Colon (tissue), 2 donors: ENCODE data around the gene TNFAIP6.
"Not testable (repeated sequence)": the region's sequence is repeated elsewhere in the genome, so short reads cannot be mapped to it uniquely, and the experiment has no call there.

Experiments used
- FAIRE-seq: peaks from 2 replicates; lab custom pipeline; 2012; peaks lifted over from hg19 to GRCh38; lab: Jason Lieb, UNC
- donor health status: control.
- donor health status: control.

Gene TNFAIP6, protein sequence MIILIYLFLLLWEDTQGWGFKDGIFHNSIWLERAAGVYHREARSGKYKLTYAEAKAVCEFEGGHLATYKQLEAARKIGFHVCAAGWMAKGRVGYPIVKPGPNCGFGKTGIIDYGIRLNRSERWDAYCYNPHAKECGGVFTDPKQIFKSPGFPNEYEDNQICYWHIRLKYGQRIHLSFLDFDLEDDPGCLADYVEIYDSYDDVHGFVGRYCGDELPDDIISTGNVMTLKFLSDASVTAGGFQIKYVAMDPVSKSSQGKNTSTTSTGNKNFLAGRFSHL

GRCh38 chr2:151357359-151357758 is at the start of gene TNFAIP6:
Gene TNFAIP6 (plus strand): TSS chr2:151357592. CDS start chr2:151357667, 75 bp downstream.
- no peak for FAIRE-seq

- FAIRE-seq, result not testable (repeated sequence)
Observed at GRCh38 chr2:151310313-151310712, 47.1 kb upstream of the TNFAIP6 start.

DNA sequence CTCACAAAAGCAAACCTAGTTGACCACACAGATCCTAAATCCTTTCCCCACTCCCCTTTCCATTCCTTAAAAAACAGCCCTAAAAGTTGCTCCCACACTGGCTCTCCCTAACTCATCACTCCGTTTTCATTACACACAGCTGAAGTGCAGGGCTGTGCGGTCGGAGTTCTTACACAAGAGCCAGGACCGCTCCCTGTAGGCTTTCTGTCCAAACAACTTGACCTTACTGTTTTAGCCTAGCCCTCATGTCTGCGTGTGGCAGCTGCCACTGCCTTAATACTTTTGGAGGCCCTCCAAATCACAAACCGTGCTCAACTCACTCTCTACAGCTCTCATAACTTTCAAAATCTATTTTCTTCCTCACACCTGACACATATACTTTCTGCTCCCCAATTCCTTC is 45.0 kb upstream of the TNFAIP6 start:
- not testable (repeated sequence) for FAIRE-seq

GRCh38 chr2:151315381-151315903 is 42.0 kb upstream of the TNFAIP6 start:
- FAIRE-seq, result no peak

- FAIRE-seq, result no peak
Observed at GRCh38 chr2:151325581-151326095, 31.8 kb upstream of the TNFAIP6 start.

GRCh38 chr2:151326554-151326953 is 30.8 kb upstream of the TNFAIP6 start:
- peak; percentile 57 for FAIRE-seq

GRCh38 chr2:151329998-151330397 is 27.4 kb upstream of the TNFAIP6 start:
- no peak for FAIRE-seq

DNA sequence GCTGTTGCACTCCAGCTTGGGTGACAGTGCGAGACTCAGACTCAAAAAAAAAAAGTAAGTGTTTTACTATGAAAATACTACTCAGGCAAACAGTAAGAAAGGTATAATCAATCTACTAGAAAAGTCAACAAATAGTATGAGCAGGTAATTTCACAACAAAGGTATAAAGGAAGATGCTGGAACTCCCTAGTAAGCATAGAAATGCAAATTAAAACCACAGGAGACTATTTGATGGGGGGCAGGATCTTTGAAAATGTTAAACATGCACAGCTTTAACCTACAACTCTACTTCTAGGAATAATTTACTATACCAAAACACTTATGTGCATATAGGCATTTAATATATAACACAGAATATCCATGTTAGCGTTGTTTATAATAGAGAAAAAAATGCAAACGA is 24.3 kb upstream of the TNFAIP6 start:
- FAIRE-seq, result no peak

DNA sequence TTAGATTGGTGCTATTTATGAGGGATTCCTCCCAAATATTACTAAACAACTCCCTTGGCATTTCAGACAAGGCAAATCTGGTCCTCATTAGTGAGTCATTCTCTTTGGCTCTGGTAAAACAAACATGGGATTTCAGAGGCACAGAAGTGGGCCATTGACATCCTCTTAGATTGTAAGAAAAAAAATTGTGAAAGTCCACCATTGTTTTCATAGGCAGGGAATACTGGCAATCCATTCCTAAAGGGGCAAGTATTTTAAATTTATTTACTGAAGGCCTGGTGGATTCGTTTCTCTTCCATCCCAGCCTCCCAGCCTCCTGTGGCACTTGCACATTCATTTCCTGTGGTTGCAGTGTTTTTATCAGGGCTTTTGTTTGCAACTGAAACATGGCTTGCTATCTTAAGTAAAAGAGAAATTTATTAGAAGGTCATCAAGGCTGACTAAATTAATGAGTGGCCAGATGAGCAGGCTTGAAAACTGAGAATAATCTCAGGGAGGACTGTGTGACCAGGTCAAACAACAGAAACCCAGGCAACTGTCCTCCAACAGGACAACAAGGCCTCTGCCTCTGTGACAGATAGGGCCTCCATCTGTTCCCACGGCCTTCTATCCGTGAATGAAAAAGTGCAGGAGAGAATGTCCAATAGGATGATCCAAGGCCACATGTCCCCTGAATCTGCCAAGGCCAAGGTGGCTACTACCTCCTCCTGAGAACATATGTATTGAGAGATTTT is 23.1 kb upstream of the TNFAIP6 start:
- FAIRE-seq, result no peak

GRCh38 chr2:151336863-151337371 is 20.5 kb upstream of the TNFAIP6 start:
- no peak for FAIRE-seq

DNA sequence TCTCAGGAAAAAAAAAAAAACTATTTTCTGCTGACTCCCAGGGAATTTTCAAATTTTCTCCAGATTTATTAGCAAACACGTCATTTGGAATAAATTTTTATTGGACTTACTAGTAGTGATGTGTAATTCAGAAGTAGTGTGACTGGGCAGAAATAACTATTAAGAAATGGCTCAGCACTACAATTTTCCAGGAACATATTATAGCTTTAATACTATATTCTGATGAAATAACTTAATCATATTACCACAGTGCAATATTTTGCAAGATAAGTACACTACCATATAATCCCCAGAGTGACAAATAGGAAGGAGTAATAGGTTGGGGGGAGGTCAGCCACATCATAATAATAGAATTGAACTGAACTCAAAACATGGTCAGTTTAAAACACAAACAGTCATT is 19.7 kb upstream of the TNFAIP6 start:
- no peak for FAIRE-seq

DNA sequence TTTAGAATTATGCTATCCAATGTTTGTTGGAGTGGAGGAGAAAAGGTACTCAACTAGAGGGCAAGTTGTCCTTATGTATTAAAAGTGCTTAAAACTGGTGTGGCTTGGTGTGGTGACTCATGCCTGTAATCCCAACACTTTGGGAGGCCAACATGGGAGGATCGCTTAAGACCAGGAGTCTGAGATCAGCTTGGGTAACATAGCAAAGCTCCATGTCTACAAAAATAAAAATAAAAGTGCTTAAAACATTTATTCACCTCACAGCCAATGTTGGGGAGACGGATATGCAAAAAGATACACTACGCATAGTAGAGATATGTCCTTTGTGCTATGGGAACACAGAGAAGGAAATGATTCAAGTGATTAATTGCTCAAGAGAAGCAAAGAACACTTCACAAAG is 19.3 kb upstream of the TNFAIP6 start:
- FAIRE-seq, result no peak

- no peak for FAIRE-seq
Observed at GRCh38 chr2:151343073-151343472, 14.3 kb upstream of the TNFAIP6 start.

- FAIRE-seq, result not testable (repeated sequence)
Observed at GRCh38 chr2:151344191-151344590, 13.2 kb upstream of the TNFAIP6 start.

DNA sequence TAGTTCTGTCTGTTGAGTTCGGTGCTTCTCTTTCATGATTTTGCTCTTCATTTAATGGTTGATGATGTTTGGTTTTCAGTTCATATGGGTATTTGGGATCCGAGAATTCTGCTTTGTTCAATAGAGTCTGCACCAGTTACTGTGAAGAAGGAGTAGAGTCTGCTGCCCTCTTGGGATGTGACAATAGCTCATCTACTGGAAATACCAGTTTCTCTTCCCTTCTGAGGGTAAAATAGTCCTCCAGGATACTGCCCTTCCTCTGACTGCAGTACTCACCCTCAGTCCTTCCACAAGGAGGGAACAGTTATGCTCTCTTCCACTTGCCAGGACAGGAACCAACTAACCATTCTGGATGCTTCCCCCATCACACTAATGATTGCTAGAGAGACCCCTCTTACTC is 12.5 kb upstream of the TNFAIP6 start:
- FAIRE-seq, result no peak

GRCh38 chr2:151347294-151347693 is 10.1 kb upstream of the TNFAIP6 start:
- no peak for FAIRE-seq

DNA sequence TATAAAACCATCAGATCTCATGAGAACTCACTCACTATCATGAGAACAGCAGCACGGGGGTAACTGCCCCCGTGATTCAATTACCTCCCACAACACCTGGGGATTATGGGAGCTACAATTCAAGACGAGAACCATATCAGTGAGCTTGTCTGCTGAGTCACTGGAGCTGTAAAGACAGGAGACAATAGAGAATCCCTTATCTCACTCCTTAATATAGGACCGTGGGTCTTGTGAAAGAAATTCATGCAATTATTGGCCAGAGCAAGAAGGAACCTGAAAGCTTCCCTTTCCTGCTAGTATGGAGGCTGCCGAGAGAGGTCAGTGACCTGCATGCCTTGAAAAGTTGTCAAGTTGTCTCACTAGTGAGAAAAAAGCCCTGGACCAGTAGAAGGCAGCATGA is 9.5 kb upstream of the TNFAIP6 start:
- FAIRE-seq, result no peak

- no peak for FAIRE-seq
Observed at GRCh38 chr2:151350579-151351195, 6.7 kb upstream of the TNFAIP6 start.

GRCh38 chr2:151353995-151354394 is 3.4 kb upstream of the TNFAIP6 start:
- FAIRE-seq, result no peak

- no peak for FAIRE-seq
Observed at GRCh38 chr2:151354807-151355206, 2.6 kb upstream of the TNFAIP6 start.

- no peak for FAIRE-seq
Observed at GRCh38 chr2:151358166-151358970, 976 bp downstream of the TNFAIP6 start.
